ENCODE results near the gene CSNK1D. TPM values are rescaled to one million over a fixed set of nuclear protein-coding genes. Genes with fewer than 3 reads are reported as not detected.
A peak's percentile ranks its signal among the peaks of the same experiment; 100 is the strongest.

The CSNK1D gene
- total and polyA plus RNA-seq, 10 of the 15 experiments (the other 5 are each of a cell fraction or from before 2014, with no cell fraction given) = 5.7 to 105 (median 58.1) TPM

DNA sequence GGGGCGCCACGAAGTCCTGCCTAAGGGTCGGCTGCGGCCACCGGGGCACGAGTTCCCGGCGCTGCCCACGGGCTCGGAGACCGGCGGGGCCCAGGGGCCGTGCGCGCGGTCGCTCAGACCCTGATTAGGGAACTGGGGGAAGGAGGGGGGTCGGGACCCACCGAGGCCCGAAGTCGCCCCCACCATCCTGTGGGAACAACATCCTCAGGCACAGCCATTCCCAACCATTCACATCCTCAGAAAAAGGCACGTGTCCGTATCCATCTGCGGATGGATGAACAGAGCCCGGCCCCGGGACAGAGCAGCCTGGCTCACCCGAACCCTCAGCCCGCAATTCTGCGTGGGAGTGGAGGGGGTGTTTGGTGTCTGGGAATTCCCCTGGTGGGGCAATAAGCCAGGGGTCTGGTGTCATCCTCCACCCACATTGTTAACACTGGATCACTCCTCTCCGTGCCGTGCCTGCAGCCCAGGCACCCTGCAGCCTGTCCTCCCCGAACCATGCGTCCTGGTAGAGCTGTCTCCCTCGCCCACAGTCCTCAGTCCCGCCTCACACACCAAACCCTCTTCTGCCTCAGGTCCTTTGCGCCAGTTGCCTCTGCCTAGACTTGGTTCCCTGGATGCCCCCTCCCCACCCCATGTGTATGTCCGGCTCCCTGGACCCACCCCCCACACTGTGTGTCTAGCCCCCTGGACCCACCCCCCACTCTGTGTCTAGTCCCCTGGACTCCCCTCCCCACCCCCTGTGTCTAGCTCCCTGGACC, 60.1 kb downstream of the CSNK1D start:
- 6% methylated on average over 31 of the region's 37 CpGs for WGBS (ENCODE audit: insufficient coverage, insufficient replicate concordance, low lambda C conversion rate, missing lambda C conversion rate)
- POLR2A ChIA-PET = interaction anchor here (1.9 to 3.0 kb wide), 2 partner anchors 16 to 84 kb away, joined by 10 read pairs; partner anchors contain the start of gene SLC16A3
- Histone ChIP-seq H2AFZ (ENCODE audit: control insufficient read depth, low read depth, low read length) (peak overlapping the region; percentile 87), H3K9me3 (replicated peaks; ENCODE audit: control insufficient read depth, insufficient read depth, low read length) (no peaks in the 10 kb centered on the region), H3K27ac (ENCODE audit: control insufficient read depth, insufficient read depth) (peak overlapping the region; percentile 72), H3K36me3 (ENCODE audit: control insufficient read depth in 2 of 2, insufficient read depth in 2 of 2, low read length in 1 of 2) (no peaks in the 10 kb centered on the region), H3K79me2 (ENCODE audit: control insufficient read depth, insufficient read depth, low read length) (no peaks in the 10 kb centered on the region; the same call in 1 of the 2 replicates), H4K20me1 (ENCODE audit: control insufficient read depth, insufficient read depth) (no peaks in the 10 kb centered on the region), H3K9ac (ENCODE audit: control insufficient read depth, insufficient read depth, low read length) (peak overlapping the region; percentile 87), H3K4me1 (ENCODE audit: control insufficient read depth, insufficient read depth, low read length) (peaks cover 29% of the 10 kb centered on the region), H3K27me3 (replicated peaks in 1 of 2; ENCODE audit: control insufficient read depth in 2 of 2, insufficient read depth in 2 of 2, low read length in 1 of 2) (no peaks in the 10 kb centered on the region), H3K4me3 (peak overlapping the region; percentile 76), H3K4me2 (ENCODE audit: control insufficient read depth, insufficient read depth) (peak overlapping the region; percentile 81)
- RAD21 ChIA-PET (ENCODE audit: unreplicated experiment) = interaction anchor here (1.1 kb wide), 1 partner anchor 85 kb away, joined by 3 read pairs; no protein-coding TSS in a partner anchor
- peak; percentile 33 for ATAC-seq
- no TSS peak for BruUV-seq (replicated peaks)
- SMC1A ChIA-PET (ENCODE audit: uncharacterized antibody, unreplicated experiment) = interaction anchor here (1.0 kb wide), 1 partner anchor 15 kb away, joined by 3 read pairs; the partner anchor contains the start of gene SLC16A3
- intact Hi-C loops (cut with micrococcal nuclease; ENCODE audit: unreplicated experiment) (loop anchor here (2.0 kb wide), 1 partner anchor 15 kb away; the partner anchor contains the start of gene SLC16A3), in situ Hi-C loops (cut with MboI) (no loop called here)
- CTCF ChIA-PET = interaction anchor here (0.6 to 1.6 kb wide), 2 partner anchors 7 to 1502 kb away, joined by 4 to 5 read pairs; no protein-coding TSS in a partner anchor
- no peak for DNase-seq (ENCODE audit: low read depth, low spot score)
- FAIRE-seq = peak; percentile 47
- TF ChIP-seq SREBF2 (IDR thresholded peaks at IDR 0.05; ENCODE audit: low read length) = no peak
- TF ChIP-seq ZNF24 (IDR thresholded peaks at IDR 0.05) = no peak
- no peak for TF ChIP-seq GATAD2B (conservative IDR thresholded peaks at IDR 0.05; ENCODE audit: low read depth)
- TF ChIP-seq IKZF1 (conservative IDR thresholded peaks at IDR 0.05) = peak; percentile 26; the same call in 1 of the 2 replicates
- TF ChIP-seq KLF5 (IDR thresholded peaks at IDR 0.05; ENCODE audit: partially characterized antibody) = no peak
- TF ChIP-seq JUNB (IDR thresholded peaks at IDR 0.05) = no peak
- TF ChIP-seq RBBP5 (conservative IDR thresholded peaks at IDR 0.05) = no peak
- peak; percentile 54; the same call in 1 of the 2 replicates for TF ChIP-seq HDGF (IDR thresholded peaks at IDR 0.05)
- TF ChIP-seq NFYA (IDR thresholded peaks at IDR 0.05; ENCODE audit: borderline replicate concordance, low read depth, low read length) = no peak
- peak; percentile 58; the same call in 1 of the 2 replicates for TF ChIP-seq NBN (IDR thresholded peaks at IDR 0.05)
- no peak for TF ChIP-seq TCF3 (IDR thresholded peaks at IDR 0.05; ENCODE audit: borderline replicate concordance, insufficient read depth, low read depth, low read length)
- TF ChIP-seq NFXL1 (IDR thresholded peaks at IDR 0.05; ENCODE audit: borderline replicate concordance) = no peak
- TF ChIP-seq CEBPB (IDR thresholded peaks at IDR 0.05; ENCODE audit: borderline replicate concordance in 1 of 2, low read depth in 2 of 2, low read length in 2 of 2) = peak in 1 of 2 experiments; percentile 29; a peak in 1 of 4 replicates
- TF ChIP-seq POLR2A (IDR thresholded peaks at IDR 0.05; ENCODE audit: low read depth, low read length) = peak; percentile 49
- no peak for TF ChIP-seq CREM (IDR thresholded peaks at IDR 0.05; ENCODE audit: low read depth)
- TF ChIP-seq YBX1 (IDR thresholded peaks at IDR 0.05) = no peak
- TF ChIP-seq, protein P1, sequence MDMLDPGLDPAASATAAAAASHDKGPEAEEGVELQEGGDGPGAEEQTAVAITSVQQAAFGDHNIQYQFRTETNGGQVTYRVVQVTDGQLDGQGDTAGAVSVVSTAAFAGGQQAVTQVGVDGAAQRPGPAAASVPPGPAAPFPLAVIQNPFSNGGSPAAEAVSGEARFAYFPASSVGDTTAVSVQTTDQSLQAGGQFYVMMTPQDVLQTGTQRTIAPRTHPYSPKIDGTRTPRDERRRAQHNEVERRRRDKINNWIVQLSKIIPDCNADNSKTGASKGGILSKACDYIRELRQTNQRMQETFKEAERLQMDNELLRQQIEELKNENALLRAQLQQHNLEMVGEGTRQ (IDR thresholded peaks at IDR 0.05; ENCODE audit: borderline replicate concordance, low read depth, low read length) = no peak
- TF ChIP-seq, protein P2, sequence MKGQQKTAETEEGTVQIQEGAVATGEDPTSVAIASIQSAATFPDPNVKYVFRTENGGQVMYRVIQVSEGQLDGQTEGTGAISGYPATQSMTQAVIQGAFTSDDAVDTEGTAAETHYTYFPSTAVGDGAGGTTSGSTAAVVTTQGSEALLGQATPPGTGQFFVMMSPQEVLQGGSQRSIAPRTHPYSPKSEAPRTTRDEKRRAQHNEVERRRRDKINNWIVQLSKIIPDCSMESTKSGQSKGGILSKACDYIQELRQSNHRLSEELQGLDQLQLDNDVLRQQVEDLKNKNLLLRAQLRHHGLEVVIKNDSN (IDR thresholded peaks at IDR 0.05; ENCODE audit: borderline replicate concordance, extremely low read length, insufficient read depth, low read depth, low read length) = peak; percentile 51
- no peak for TF ChIP-seq ZZZ3 (IDR thresholded peaks at IDR 0.05; ENCODE audit: control insufficient read depth, insufficient read length, low read depth)
- no peak for TF ChIP-seq CHD4 (IDR thresholded peaks at IDR 0.05)
- no peak for TF ChIP-seq KDM1A (IDR thresholded peaks at IDR 0.05; ENCODE audit: borderline replicate concordance)
- no peak for TF ChIP-seq TARDBP (IDR thresholded peaks at IDR 0.05; ENCODE audit: borderline replicate concordance)
- TF ChIP-seq DPF2 (IDR thresholded peaks at IDR 0.05) = peak; percentile 28; the same call in 1 of the 2 replicates
- peak; percentile 54 to 66; a peak in 3 of 4 replicates for TF ChIP-seq IKZF2 (IDR thresholded peaks at IDR 0.05)
- peak; percentile 30 for TF ChIP-seq RELA (IDR thresholded peaks at IDR 0.05; ENCODE audit: borderline replicate concordance, partially characterized antibody)
- no peak for TF ChIP-seq FOXK2 (IDR thresholded peaks at IDR 0.05)

Data from GM12878 (cell line).